ENCODE results near the gene SPTB. TPM values are rescaled to one million over a fixed set of nuclear protein-coding genes. Genes with fewer than 3 reads are reported as not detected.

The SPTB gene
- total RNA-seq, 1 experiment from 2014 or later: 0.10 TPM

DNA sequence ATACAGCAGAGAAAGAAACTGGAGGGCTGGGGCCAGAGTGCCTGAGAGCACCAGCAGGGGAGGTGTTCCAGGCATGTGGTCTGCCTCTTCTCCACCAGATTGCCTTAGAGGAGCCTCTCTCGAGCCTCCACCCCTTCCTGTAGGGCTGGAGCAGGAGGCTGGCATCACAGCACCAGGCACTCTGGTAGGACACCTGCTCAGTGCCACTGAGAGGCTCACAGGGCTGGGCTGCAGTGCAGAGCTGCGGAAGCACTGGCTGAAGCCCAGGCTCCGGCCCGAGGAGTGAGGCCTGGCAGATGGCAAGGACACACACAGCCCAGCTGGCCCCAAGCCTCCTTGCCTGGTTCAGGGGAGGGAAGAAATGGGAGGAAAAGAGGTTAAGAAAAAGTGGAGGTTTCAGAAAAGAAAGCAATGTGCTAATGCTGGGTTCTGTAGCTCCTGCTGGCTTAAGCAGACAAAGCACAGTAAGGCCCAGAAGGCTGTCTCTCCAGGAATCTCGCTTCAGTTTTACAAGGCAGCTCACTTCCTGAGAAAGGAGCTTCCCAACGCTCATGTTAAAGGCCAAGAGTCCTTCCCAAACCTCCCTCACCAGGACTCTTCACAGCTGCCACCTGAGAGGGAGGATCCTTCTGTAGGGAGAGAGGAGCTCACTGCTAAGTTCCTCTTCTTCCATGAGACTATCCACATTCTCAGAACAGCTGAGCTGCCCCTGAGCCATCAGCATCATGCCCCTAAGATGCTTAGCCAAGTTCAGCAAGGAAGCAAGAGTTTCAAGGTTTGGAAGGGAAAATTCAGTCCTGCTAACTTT is 23.8 kb downstream of the SPTB start:
- DNase-seq (ENCODE audit: extremely low read depth, low read depth): no peak

DNA sequence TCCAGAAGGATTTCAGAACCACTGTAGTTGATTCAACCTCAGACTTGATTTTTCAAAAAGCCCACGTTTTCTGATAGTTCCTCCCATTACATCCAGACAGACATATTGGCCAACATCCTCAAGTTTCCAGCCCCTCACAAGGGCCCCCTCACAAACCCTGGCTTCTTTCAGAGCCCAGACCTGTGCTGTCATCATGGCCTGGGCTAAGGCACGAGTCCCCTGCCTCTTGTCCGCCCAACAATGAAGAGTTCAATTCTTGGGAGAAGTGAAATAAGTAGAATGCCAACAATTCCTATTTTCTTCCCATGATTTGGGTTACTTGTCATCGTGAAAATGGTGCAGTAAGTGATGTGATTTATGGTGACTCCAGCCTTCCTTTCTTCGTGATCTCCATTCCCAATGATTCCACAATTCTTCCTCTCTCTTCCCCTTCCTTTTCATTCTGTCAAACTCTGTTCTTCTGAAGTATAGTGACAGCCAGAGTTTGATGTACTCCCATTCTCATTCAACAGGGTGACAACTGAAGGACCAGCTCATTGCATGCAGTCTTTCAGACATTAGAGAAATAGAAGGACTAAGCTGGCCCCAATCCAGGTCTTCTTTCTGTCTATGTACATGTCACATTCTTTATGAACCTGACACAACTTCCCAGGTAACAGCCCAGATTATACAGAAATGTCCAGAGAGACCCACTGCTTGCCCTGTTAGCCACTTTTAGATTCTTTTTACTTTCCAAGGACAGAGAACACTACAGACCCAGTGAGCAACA is 29.2 kb downstream of the SPTB start:
- no peak for DNase-seq (ENCODE audit: extremely low read depth, low read depth)

DNA sequence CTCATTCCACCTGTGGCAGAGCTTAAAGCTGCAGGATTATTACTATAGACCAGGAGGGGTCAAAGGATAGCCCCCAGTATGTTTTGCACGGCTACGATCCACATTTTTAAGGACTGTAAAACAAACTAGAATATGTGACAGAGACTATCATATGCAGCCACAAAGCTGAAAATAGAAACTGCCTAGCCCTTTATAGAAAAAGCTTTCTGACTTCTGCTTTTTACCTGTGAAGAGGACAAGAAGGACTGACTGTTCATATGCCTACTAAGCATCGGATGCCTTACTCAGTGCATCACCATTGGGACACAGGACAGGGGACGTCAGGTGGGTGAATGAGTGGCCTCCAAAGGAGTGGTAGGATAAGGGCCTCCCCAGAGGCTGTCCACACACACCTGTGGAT is 29.8 kb downstream of the SPTB start:
- no peak for DNase-seq (ENCODE audit: extremely low read depth, low read depth)

DNA sequence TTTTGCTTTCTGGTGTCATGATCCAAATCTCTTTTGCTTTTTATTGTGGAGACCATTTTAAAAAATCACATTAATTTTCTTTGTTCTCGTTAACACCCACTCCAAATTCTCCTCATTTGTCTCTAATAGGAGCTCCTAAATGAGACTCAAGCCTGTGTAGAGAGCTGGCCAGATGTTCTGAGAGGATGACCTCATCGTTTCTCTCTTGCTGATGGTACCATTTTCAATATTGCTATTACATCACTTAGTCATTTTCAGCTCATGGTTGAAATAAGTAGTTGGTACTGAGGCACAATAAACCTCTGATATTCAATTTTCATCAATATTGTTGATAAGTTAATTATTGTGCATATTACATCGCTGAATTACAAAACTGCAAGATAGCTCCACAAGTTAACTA is 31.5 kb downstream of the SPTB start:
- no peak for DNase-seq (ENCODE audit: extremely low read depth, low read depth)

DNA sequence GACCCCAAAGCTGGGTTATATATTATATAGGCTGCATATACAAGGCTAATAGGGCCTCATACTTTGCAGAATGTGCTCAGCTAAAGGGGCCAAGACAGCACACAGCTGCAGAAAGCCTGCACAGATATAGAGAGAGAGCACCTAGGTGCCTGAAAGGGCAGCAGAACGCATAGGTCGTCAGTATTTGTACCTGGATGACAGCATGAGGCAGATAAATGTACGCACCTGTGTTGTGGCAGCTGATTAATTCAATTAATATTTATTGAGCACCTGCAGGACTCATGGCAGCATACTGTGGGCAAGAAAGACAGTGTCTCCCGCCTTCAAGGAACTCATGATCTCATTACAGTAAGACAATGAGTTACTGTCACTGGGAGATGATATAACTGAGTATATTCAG is 33.4 kb downstream of the SPTB start:
- no peak for DNase-seq (ENCODE audit: extremely low read depth, low read depth)

DNA sequence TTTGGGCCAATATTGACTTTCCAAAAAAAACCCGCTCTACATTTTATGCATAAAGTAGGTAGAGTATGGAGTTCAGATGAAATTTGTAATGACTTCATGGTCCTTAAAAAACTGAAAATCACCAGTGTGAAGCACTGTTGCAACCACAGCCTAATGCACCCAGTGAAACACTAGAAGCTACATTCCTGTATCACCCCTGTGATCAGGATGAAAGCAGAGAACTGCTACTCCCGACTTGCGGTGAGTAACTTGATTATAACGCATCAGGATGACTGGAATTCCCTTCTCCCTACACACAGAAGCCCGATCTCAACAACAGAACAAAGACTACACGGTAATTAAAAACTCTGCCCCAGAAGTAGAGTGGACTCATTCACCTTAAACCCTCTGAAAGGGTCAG is 33.8 kb downstream of the SPTB start:
- DNase-seq (ENCODE audit: extremely low read depth, low read depth): no peak

DNA sequence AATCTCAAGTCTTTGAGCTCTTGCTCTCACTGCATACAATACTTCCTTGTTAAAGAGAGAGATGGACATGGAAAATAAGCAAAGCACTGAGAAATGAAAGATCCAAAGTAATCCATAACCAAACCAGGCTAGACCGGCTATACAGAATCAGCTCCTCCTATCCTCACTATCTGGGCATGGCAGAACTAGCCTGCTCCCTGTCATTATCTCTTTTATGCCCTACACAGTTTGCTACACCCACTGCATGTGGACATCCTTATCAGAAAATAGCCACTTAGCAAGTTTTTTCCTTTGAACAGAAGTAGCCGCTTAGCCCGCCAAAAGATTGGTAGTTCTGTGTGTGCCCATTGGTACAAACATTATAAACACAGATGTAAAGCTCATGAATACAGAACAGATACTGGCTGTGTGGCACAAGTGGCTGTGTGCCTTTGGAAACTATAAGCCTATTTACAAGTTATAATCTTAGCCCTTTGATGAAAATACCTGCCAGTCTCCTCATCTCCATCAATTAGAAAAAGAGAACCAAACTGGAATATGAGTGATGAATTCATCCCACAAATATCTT is 34.7 kb downstream of the SPTB start:
- DNase-seq (ENCODE audit: extremely low read depth, low read depth): no peak

DNA sequence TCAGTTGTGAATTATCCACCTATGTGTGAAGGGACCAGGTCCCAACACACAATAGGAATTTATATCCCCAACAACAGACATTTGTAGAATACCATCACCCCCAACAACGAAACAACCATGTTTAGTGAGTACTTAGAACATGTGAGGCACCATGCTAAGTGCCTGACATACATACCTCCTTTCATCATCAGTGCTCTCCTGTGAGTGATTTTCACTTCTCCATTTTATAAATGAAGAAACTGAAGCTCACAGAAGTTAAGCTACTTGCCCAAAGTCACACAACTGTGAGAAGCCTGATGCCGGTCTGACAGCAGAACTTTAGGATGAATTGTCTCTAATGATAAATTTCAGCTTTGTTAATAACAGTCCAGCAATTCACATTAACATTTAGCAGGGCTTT is 35.4 kb downstream of the SPTB start:
- no peak for DNase-seq (ENCODE audit: extremely low read depth, low read depth)

DNA sequence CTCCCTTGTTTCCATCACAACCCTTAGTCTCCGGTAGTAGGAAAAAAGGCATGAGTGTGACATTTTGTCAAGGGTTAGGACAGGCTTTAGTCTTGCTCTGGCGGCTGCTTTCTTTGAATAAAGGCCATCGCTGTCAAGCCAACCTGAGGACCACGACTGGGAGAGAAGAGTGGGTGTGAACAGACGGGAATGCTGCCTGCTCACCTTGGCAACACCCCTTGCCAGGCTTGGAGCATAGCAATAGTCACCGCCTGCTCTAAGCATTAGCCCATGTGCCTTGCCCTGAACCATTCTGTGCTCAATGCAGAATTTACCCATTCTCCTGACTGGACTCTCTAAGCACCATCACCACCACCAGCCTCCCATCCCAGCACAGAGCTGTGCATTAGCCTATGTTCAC is 36.2 kb downstream of the SPTB start:
- DNase-seq (ENCODE audit: extremely low read depth, low read depth): no peak

DNA sequence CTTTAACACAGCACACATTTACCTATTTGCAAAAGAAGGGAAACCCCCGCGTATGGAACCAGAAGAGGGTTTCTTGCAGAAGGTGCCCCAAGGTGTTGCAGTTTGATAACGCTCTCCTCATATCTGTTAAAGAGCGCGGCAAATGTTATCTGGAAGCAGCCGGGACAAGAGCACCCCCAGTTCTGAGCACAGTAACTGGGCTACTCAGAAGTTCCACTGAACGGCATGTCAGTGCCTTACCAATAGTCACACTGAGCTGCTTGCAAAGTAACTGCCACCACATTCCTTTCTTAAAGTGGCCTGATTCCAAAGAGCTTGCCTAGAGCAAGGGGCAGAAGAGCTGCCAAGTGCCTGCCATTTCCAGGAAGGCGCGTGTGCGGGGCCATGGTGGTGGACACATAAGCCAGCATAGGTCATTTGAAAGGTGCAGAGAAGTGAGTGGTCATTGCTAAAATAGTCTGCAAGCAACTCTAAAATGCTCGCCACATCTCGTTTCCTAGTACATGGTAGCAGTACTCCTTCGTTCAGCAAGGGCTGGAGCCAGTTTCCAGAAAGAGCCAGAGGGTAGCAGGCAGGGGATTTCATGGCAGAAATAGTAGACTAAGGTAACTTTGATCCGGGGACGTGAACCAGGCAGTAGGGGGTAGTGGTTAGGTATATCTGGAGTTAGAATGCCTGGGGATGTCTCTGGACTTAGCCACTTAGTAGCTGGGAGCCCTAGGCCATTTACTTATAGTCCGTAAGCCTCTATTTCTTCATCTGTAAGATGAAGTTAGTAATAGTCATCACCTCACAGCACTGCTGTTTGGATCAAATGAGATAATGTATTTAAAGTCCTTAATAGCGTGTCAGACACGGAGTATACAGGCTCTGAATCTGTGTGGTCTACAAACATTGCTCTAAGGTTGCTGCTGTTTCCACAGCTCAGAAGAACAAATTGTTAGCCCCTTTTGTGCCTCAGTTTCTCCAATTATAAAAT is 37.6 kb downstream of the SPTB start:
- DNase-seq (ENCODE audit: extremely low read depth, low read depth): no peak

DNA sequence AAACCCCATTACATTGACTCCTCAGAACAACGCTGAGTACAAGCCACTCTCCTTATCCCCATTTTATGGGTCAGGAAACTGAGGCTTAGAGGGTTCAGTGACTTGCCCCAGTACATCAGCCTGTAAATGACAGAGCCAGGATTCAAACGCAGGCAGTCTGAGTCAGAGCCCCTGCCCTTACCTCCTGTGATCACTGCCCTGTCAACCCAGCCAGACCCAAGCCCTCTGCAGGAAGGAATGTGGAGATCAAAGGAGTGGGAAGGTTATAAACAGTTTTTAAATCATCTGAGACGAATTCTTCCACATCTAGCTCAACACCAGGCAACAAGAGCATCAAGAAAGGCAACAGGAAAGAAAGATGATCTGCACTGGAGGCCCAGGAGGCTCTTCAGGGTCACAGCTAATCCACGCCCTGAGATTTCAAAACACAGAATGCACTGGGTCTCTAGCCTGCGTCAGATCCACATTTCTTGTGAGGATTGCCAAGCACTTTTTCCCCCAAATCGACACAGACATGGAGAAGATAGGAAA is 38.5 kb downstream of the SPTB start:
- DNase-seq (ENCODE audit: extremely low read depth, low read depth): peak; percentile 20

DNA sequence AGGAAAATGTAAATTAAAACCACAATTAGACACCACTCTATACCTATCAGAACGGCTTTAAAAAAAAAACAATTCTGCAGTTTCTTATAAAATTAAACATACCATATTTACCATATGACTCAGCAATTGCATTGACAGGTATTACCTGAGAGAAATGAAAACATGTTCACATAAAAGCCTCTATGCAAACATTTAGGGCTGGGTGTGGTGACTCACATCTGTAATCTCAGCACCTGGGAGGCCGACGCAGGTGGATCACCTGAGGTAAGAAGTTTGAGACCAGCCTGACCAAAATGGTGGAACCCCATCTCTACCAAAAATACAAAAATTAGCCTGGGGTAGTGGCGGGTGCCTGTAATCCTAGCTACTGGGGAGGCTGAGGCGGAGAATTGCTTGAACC is 41.1 kb downstream of the SPTB start:
- DNase-seq (ENCODE audit: extremely low read depth, low read depth): no peak

DNA sequence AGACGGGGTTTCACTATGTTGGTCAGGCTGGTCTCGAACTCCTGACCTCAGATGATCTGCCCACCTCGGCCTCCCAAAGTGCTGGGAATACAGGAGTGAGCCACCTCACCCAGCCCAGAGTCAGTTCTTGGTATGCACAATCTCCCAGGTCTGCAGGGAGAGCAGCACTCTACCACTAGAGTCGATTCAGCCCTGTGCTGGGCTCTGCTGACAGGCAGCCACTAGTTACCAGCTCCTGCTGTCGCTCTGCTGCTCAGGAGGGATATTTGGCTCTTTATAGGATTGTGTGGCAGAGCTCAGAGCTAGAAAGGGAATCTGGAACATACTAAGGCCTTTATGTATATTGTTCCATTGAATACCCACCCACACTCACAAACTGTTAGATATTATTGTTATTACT is 44.3 kb downstream of the SPTB start:
- no peak for DNase-seq (ENCODE audit: extremely low read depth, low read depth)

DNA sequence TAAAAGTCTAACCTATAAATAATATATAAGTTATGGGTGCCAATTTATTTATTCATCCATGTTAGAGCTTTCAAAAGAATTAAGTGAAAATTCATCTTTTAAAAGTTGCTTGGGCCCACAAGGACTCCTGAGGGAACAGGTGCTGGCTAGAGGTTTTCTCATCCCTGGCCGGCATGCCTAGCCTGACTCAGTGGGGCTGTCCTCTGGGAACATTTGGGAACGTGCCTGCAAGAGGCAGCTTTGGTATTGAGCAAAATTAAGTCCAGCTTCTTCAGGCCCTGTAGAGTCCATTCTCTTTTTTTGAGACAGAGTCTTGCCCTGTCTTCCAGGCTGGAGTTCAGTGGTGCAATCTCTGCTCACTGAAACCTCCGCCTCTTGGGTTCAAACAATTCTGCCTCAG is 44.7 kb downstream of the SPTB start:
- no peak for DNase-seq (ENCODE audit: extremely low read depth, low read depth)

DNA sequence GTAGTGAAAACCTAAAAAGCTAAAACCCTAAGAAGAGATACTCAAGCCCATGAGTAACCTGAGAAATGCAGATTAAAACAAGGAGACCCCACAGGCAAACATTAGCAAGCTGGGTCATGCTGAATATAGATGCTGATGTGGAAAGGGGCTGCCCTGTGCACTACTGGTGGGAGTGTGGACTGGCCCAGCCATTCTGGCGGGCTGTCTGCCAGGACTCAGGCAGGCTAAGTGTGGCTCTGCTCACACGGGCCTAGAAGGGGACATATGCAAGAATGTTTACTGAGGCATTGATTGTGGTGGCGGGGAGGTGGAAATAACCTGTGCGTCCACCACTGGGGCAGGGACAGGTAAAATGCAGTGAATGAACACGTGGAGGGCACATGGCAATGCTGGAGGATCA is 48.3 kb downstream of the SPTB start:
- no peak for DNase-seq (ENCODE audit: extremely low read depth, low read depth)

DNA sequence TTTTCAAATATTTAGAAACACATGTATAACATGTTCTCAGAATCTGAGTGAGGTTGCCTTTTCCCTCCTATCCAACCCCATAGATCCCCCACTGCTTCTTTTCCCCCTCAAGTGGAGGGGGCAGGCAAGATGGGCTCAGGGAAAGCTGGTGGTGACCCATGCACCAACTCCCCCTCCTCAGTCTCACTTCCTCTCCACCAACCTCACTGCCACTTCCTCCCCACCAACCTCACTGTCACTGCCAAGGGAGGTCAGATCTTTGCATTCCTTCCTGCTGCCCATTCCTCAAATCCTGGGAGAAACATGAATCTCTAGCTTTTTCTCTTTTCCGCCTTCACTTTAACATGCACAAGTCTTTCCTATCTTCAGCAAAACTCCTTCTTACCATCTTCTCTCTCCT is 48.7 kb downstream of the SPTB start:
- no peak for DNase-seq (ENCODE audit: extremely low read depth, low read depth)

DNA sequence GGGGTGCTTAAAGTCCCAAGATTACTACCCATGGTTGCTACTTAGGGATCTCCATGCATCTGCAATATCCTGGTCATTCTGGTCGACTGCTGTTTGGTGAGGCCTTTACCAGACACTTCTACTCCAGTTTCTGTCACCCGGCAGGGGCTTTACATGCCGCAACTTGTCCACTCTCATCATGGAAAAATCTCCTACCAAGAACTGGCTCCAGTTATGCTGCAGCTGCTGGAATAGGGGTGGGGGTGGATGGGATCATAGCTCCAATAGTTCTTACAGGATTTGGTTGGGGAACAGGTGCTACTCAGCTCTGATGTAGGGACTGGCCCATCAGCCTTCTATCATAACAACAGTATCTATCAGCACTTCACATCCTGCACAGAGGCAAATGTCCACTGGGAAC is 51.6 kb downstream of the SPTB start:
- no peak for DNase-seq (ENCODE audit: extremely low read depth, low read depth)

DNA sequence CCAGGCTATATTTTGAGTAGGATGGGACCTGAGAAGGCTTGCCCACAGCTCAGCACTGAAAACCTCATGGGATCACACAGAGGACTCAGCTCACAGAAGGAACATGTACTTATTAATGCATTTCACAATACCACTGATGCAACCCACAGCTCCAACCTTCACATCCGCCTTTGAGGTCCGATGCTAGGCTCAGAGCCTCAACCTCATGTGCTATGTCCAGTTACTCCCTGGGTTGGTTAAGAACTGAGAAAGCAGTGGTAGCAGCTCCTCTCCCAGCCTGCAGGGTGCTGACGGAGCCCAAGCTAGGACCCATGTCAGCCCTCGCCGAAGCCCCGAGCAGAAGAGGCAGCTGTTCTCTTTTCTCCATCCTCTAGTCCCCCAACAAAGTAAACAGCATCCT is 52.9 kb downstream of the SPTB start:
- DNase-seq (ENCODE audit: extremely low read depth, low read depth): no peak

DNA sequence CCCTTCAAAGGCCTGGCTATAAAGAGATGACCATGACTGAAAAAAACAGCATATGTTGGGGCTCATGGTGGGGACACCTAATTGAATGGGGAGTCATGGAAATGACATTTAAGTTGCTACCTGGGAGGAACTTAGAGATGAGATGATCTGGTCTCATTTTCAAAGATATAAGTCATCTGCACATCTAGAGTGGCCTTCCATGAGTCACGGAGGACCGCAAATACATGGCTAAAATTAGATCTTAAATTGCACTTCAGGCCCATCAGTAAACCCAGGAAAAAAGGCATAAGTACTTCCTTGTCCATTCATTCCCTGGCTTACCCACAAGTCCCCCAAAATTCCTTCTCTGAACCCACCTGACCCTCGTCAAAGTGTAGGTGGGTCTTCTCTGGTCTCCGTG is 53.4 kb downstream of the SPTB start:
- no peak for DNase-seq (ENCODE audit: extremely low read depth, low read depth)

DNA sequence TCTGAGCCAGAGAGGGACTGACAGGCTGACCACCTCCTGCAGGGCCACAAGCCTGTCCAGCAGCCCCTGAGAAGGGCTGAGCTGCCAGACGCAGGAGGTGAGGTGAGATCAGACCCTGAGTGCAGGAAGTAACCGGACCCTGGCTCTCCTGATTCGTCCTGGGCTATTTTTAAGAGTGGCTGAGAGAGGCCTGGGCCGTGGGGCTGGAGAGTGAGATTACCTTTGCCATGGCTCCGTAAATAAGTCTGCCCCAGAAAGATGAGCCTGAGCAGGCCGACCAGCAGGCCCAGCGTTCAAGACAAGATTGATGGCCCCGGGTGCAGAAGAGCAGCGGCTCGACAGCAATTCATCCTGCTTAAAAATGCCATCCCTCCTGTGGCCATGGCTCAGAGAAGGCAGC is 54.2 kb downstream of the SPTB start:
- DNase-seq (ENCODE audit: extremely low read depth, low read depth): no peak

DNA sequence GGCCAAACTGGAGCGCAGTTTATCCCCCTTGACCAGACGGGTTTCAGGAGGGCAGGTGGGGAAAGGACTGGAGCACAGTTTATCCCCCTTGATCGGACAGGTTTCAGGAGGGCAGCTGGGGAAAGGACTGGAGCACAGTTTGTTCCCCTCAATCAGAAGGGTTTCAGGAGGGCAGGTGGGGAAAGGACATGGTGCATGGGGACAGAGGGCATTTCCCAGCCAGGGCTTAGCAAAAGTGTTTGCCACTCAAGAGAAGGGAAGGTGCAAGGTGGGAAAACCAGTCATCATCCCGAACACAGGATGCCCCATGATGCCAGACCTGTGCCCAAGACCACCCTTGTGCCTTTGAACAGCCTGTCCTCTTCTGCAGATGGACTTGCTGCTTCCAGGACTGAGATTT is 54.7 kb downstream of the SPTB start:
- DNase-seq (ENCODE audit: extremely low read depth, low read depth): no peak
